Coronary artery (tissue), 2 donors: Measurements from ENCODE around the gene HEPN1.
"Not testable (repeated sequence)": the region's sequence is repeated elsewhere in the genome, so short reads cannot be mapped to it uniquely, and the experiment has no call there.

Experiments
- DNase-seq: peaks from one replicate; pipeline ENCODE4 v3.0.0-alpha.2; 2017; ENCODE audit warnings: low spot score
- H3K27ac ChIP-seq, 2 donors: fragments of 200-600 bp; sonication (generic); one replicate each; pipeline ENCODE4 v1.5.1; 2016 to 2019
- H3K4me3 ChIP-seq: fragments of 200-600 bp; sonication (generic); 2 replicates; pipeline ENCODE4 v1.5.1; 2016; ENCODE audit warnings: mild to moderate bottlenecking, moderate library complexity
- TF ChIP-seq, protein P1 (sequence below): fragments of 200-600 bp; sonication (generic); IDR thresholded peaks from one replicate; pipeline ENCODE4 v1.5.1; 2019; ENCODE audit warnings: antibody characterized with exemption

The HEPN1 gene

DNA sequence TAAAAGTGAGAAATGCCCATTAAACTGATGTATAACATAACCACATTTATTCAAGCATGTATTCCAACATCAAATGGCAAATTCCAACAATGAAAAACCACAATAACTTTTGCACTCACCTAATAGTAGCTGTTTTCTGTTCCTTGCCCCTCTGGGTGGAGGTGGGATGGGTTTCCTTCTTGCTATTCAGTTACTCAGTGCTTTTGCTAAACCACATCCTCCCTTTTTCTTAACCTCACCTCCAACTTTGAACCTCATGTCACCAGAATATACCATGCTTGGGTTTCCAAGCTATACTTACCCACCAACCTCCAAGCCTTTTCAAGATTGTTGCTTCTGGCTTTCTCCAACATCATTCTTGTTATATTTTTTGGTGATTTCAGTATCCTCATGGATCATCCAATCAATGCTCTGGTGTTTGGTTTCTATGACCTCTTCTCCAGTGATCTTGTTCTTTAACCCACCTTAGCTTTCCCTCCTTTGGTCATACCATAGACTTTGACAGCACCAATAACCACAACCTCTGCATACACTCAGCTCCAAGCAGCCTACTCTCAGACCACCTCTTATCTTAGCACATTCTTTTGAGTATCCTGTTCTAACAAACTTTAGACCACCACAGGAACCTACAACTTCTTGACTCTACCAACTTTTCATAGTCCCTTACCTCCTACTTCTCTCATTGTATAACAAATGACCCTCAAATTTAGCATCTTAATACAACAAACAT is 31.7 kb downstream of the HEPN1 start:
- Histone ChIP-seq H3K4me3 (no peak overlapping the region), H3K27ac (no peak overlapping the region)
- TF ChIP-seq, protein P1, sequence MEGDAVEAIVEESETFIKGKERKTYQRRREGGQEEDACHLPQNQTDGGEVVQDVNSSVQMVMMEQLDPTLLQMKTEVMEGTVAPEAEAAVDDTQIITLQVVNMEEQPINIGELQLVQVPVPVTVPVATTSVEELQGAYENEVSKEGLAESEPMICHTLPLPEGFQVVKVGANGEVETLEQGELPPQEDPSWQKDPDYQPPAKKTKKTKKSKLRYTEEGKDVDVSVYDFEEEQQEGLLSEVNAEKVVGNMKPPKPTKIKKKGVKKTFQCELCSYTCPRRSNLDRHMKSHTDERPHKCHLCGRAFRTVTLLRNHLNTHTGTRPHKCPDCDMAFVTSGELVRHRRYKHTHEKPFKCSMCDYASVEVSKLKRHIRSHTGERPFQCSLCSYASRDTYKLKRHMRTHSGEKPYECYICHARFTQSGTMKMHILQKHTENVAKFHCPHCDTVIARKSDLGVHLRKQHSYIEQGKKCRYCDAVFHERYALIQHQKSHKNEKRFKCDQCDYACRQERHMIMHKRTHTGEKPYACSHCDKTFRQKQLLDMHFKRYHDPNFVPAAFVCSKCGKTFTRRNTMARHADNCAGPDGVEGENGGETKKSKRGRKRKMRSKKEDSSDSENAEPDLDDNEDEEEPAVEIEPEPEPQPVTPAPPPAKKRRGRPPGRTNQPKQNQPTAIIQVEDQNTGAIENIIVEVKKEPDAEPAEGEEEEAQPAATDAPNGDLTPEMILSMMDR, result no peak
- DNase-seq, result no peak

DNA sequence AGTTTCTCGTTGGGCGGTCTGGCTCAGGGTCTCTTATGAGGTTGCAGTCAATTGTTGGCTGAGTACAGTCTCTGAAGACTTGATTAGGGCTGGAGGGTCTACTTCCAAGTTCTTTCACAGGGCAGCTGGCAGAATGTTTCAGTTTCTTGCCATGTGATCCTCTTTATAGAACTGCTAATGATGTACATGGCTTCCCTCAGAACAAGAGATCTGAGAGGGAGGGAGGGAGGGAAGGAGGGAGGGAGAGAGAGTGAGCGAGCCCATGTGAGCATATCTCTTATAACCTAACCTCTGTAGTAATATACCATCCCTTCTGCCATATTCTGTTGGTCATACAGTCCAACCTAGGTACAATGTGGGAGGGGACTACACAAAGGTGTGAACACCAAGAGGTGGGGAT is 32.3 kb downstream of the HEPN1 start:
- no peak overlapping the region for H3K4me3 ChIP-seq
- TF ChIP-seq, protein P1, result no peak
- H3K27ac ChIP-seq, result no peak overlapping the region
- no peak for DNase-seq

DNA sequence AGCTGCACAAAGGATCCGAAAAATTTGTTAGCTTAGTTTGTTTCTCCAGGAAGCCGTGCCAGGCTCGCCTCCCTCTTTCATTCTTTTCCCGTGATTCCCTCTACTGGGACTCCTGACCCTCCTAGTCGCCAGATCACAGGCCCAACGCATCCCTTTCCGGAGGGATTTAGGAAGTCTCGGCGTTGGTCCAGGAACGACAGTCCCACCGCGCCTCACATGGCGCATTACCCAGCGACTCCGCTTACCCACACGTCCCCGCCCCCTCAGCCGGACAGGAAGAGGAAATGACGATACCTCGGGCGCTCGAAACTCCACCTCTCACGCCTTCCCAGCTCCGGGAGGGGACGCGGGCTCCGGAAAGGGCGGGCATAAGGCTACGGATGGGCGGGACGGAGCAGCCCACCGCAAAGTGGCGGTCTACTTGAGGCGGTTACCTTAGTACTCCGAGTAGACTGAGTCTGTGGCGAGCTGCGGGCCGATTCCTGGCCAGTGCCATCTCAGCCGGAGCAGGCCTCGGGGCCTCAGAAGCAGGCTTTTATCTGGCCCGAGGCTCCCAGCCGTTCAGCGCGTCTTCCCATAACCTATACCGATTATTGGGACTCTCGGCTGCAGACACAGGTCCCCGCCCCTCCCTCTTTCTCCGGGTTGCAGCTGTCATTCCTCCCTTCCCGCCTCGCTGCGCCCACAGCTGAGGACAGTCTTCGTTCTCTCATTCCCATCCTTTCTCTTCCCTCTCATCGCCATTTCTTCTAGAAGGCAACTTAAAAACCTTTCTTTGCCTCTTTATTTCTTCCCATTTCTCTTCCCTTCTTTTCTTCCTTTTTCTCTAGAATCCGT is 34.9 kb downstream of the HEPN1 start, which contains the start of gene CCDC15:
CCDC15 (plus strand) TSS at position 450 of the 837 bp plus-strand sequence. CDS start 531 bp downstream, outside the sequence.
- TF ChIP-seq, protein P1, result no peak
- H3K4me3 ChIP-seq, result peak within 1 kb of the TSS; percentile 81
- peak; percentile 97 for DNase-seq
- peak within 1 kb of the TSS; percentile 65 to 80 for H3K27ac ChIP-seq

DNA sequence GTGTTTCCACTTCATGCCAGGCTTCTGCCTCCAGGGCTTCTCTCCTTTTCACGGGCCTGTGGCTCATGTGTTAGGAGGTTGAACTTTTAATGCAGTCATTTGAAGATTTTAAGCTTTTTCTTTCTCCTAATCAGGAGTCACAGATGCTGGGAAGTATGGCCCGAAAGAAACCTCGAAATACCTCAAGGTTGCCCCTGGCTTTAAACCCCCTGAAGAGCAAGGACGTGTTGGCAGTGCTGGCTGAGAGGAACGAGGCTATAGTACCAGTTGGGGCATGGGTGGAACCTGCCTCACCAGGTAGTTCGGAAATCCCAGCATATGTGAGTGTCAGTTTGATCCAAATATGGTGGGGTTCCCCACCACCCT is 35.5 kb downstream of the HEPN1 start:
- TF ChIP-seq, protein P1, result no peak
- no peak overlapping the region for H3K27ac ChIP-seq
- DNase-seq, result no peak
- peak overlapping the region; percentile 81 for H3K4me3 ChIP-seq

DNA sequence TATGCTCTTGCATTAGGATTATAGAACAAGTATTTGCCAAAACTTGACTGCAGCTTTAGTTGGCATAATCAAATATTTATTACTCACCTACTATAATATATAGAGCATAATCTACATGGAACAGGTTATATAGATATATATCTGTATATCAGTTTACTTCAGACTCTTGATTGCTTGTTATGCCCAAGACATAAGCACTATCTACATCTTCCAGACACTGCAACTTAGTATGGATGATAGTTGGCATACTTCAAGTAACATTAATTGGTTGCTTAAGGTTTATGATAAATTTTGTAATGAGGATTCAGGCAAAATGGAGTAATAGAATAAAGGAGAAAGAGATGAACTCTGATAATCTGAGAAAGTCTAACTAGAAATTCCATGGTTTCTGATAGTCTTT is 36.0 kb downstream of the HEPN1 start:
- TF ChIP-seq, protein P1, result no peak
- H3K27ac ChIP-seq, result no peak overlapping the region
- DNase-seq, result no peak
- H3K4me3 ChIP-seq, result no peak overlapping the region

DNA sequence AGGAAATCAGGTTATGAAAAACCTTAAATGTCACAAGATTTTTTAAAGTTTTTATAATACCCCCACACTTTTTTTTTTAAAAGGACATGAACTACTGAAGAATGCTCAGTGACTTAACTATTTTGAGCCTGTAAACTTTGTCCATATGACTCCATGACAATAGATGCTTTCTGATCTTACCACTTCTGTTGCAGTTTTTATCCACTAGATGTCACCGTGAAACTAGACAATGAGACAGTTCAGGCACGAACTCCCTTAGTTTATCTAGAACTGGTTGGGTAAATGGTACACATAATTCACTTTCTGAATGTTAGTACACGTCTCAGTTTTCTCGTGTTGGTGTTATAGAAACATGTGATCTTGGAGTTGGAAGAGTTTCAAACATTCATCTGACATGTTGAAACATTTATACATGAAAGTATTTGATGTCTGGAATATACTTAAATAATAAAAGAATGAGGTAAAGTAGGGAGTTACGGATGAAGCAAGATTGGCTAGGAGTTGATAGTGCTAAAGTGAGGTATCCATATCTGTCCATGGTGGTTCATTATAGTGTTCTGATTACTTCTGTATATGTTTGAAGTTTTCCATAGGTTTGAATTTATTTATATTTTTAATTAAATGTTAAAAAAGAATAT is 43.0 kb downstream of the HEPN1 start:
- DNase-seq, result no peak

DNA sequence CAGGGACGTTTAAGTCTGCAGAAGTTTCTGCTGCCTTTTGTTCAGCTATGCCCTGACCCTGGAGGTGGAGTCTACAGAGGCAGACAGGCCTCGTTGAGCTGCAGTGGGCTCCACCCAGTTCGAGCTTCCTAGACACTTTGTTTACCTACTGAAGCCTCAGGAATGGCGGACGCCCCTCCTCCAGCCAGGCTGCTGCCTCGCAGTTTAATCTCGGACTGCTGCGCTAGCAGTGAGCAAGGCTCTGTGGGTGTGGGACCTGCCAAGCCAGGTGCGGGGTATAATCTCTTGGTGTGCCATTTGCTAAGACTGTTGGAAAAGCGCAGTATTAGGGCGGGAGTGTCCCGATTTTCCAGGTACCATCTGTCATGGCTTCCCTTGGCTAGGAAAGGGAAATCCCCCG is 49.1 kb downstream of the HEPN1 start:
- DNase-seq, H3K4me3 ChIP-seq, H3K27ac ChIP-seq: not testable (repeated sequence)

More for the DNA sequence above, 43.0 kb downstream of the HEPN1 start:
- TF ChIP-seq, protein P1, result no peak
- Histone ChIP-seq H3K4me3 (no peak overlapping the region), H3K27ac (no peak overlapping the region)
